Stimulated activated naive CD8-positive, alpha-beta T cell treated with anti-CD3 and anti-CD28 coated beads, Interleukin-15, amount 100 ng/mL, for 72 hours (primary cell): ENCODE data around the gene RSBN1L.

ENCODE experiments used
- ATAC-seq: fragments of 150-1000 bp; cut with Tn5 transposase; 2 replicates; pipeline ENCODE4 v1.10.0; 2021; ENCODE audit warnings: mild to moderate bottlenecking, moderate library complexity
- DNase-seq, 2 donors: peaks; one replicate each; pipeline ENCODE4 v3.0.0; 2021 to 2022
- H3K27ac Mint-ChIP-seq, 2 donors: one replicate each; pipeline ENCODE4 v1.8.0; 2022; ENCODE audit warnings: mild to moderate bottlenecking in 2 of 2, mixed read lengths in 2 of 2, moderate library complexity in 2 of 2
- H3K27me3 Mint-ChIP-seq: one replicate; pipeline ENCODE4 v1.8.0; 2022; ENCODE audit warnings: mixed read lengths
- H3K4me1 Mint-ChIP-seq: one replicate; pipeline ENCODE4 v1.8.0; 2022; ENCODE audit warnings: mild to moderate bottlenecking, mixed read lengths
- H3K4me3 Mint-ChIP-seq, 2 donors: one replicate each; pipeline ENCODE4 v1.8.0; 2022; ENCODE audit warnings: mild to moderate bottlenecking in 2 of 2, mixed read lengths in 2 of 2, moderate library complexity in 1 of 2
- H3K9me3 Mint-ChIP-seq, 2 donors: one replicate each; pipeline ENCODE4 v1.8.0; 2022; ENCODE audit warnings: mixed read lengths in 2 of 2

Gene RSBN1L

DNA sequence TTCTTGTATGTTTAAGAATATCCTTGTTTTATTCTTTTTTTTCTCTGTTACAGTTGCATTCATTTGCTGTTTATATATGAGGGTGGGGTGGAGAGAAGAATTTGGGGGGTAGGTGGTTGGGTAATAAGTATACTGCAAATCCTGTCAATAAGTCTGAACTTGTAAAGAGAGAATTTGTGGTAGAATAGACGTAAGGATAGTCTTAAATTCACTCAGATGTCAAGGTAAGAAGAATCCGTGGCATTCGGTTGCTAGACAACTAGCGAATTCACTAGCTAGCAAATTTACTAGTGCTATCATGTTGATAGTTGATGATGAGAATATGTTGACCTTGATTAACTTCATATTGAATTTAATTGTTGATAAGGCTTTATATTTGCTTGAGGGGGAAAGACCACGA is 40.7 kb downstream of the RSBN1L start:
- Mint-ChIP-seq H3K27me3 (no peaks in the 10 kb centered on the region), H3K27ac (no peak overlapping the region), H3K4me1 (peaks cover 11% of the 10 kb centered on the region), H3K4me3 (no peak overlapping the region), H3K9me3 (no peaks in the 10 kb centered on the region)
- DNase-seq, result no peak
- ATAC-seq, result no peak

- no peak overlapping the region for H3K4me3 Mint-ChIP-seq
- no peaks in the 10 kb centered on the region for H3K27me3 Mint-ChIP-seq
- peaks cover 4% of the 10 kb centered on the region for H3K4me1 Mint-ChIP-seq
- H3K27ac Mint-ChIP-seq, result peak overlapping the region in 1 of 2 donors; percentile 71
- ATAC-seq (no peak), DNase-seq (no peak)
- H3K9me3 Mint-ChIP-seq, result no peaks in the 10 kb centered on the region
Measured at GRCh38 chr7:77738382-77738781, 42.1 kb downstream of the RSBN1L start.

- peaks cover 4% of the 10 kb centered on the region for H3K4me1 Mint-ChIP-seq
- no peak overlapping the region for H3K4me3 Mint-ChIP-seq
- DNase-seq (no peak), ATAC-seq (no peak)
- H3K27me3 Mint-ChIP-seq, result no peaks in the 10 kb centered on the region
- H3K9me3 Mint-ChIP-seq, result no peaks in the 10 kb centered on the region
- H3K27ac Mint-ChIP-seq, result no peak overlapping the region
Measured at GRCh38 chr7:77738871-77739270, 42.6 kb downstream of the RSBN1L start.

- DNase-seq, result no peak
- H3K27me3 Mint-ChIP-seq, result no peaks in the 10 kb centered on the region
- H3K27ac Mint-ChIP-seq, result peak overlapping the region in 1 of 2 donors; percentile 53
- H3K9me3 Mint-ChIP-seq, result no peaks in the 10 kb centered on the region
- peaks cover 4% of the 10 kb centered on the region for H3K4me1 Mint-ChIP-seq
- no peak overlapping the region for H3K4me3 Mint-ChIP-seq
- ATAC-seq, result no peak
Measured at GRCh38 chr7:77740257-77740656, 44.0 kb downstream of the RSBN1L start.

DNA sequence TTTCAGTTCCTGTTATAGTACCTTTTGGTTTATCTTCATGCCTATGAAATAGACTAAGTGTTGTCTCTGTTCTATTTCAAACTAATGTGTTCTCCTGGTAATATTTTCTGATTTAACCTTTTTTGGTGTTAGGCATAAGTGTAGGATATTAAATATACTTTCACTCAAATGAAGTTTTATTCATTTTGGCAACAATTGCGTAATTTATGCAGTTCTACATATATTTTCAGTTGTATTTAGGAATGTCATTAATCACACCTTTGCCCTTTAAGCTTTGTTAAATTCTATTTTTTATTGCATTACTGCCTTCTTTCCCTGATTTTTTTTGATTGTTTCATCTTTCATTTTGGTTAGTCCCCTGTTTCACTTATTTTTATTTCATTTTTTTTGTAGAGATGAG is 47.3 kb downstream of the RSBN1L start:
- peaks cover 20% of the 10 kb centered on the region for H3K4me1 Mint-ChIP-seq
- DNase-seq (no peak), ATAC-seq (no peak)
- no peak overlapping the region for H3K4me3 Mint-ChIP-seq
- H3K27ac Mint-ChIP-seq, result peak overlapping the region in 1 of 2 donors; percentile 69
- no peaks in the 10 kb centered on the region for H3K9me3 Mint-ChIP-seq
- H3K27me3 Mint-ChIP-seq, result no peaks in the 10 kb centered on the region

DNA sequence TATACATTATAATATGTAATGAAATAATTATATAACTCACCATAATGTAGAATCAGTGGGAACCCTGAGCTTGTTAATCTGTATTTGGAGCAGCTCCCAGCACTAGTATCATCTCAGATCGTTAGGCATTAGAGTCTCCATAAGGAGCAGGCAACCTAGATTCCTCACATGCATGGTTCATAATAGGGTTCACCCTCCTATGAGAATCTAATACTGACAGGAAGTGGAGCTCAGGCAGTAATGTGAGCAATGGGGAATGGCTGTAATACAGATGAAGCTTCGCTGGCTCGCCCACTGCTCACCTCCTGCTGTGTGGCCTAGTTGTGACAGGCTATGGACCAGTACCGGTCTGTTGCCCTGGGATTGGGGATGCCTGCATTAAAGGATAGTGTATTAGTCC is 49.5 kb downstream of the RSBN1L start:
- peaks cover 30% of the 10 kb centered on the region for H3K4me1 Mint-ChIP-seq
- no peak overlapping the region for H3K27ac Mint-ChIP-seq
- no peak for ATAC-seq
- no peak overlapping the region for H3K4me3 Mint-ChIP-seq
- DNase-seq, result no peak
- H3K9me3 Mint-ChIP-seq, result no peaks in the 10 kb centered on the region
- no peaks in the 10 kb centered on the region for H3K27me3 Mint-ChIP-seq

DNA sequence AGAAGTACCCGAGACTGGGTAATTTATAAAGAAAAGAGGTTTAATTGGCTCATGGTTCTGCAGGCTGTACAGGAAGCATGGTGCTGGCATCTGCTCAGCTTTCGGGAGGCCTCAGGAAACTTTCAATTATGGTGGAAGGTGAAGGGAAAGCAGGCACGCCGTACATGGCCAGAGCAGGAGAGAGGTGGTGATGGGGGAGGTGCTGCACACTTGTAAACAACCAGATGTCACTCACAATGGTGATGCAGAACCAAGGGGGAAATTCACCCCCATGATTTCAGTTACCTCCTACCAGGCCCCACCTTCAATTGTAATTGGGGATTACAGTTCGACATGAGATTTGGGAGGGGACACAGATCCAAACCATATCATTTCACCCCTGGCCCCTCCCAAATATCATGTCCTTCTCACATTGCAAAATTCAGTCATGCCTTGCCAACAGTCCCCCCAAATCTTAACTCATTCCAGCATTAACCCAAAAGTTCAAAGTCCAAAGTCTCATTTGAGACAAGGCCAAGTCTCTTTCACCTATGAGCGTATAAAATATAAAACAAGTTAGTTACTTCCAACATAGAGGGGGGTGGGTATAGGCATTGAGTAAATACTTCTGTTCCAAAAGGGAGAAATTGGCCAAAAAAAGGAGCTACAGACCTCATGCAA is 50.0 kb downstream of the RSBN1L start:
- DNase-seq (no peak), ATAC-seq (no peak)
- Mint-ChIP-seq H3K4me3 (no peak overlapping the region), H3K9me3 (no peaks in the 10 kb centered on the region), H3K4me1 (peaks cover 30% of the 10 kb centered on the region), H3K27me3 (no peaks in the 10 kb centered on the region), H3K27ac (peak overlapping the region in 1 of 2 donors; percentile 72)

GRCh38 chr7:77746824-77747165 is 50.5 kb downstream of the RSBN1L start:
- Mint-ChIP-seq H3K9me3 (no peaks in the 10 kb centered on the region), H3K4me1 (peaks cover 30% of the 10 kb centered on the region), H3K27ac (no peak overlapping the region), H3K27me3 (no peaks in the 10 kb centered on the region), H3K4me3 (no peak overlapping the region)
- DNase-seq, result no peak
- no peak for ATAC-seq

DNA sequence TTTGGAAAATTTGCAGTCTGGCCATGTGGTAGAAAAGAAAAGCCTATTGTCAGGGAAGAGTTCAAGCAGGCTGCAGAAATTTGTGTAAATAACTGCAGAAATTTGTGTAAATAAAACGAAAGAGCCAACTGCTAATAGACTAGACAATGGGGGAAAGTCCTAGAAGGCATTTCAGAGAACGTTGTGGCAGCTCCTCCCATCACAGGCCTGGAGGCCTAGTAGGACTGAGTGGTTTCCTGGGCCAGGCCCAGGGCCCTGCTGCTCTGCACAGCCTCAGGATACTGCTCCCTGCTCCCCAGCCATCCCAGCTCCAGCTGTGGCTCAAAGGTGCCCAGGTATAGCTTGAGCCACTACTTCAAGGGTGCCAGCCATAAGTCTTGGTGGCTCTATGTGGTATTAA is 50.9 kb downstream of the RSBN1L start:
- Mint-ChIP-seq H3K27me3 (no peaks in the 10 kb centered on the region), H3K4me1 (peaks cover 34% of the 10 kb centered on the region), H3K9me3 (no peaks in the 10 kb centered on the region), H3K4me3 (no peak overlapping the region), H3K27ac (peak overlapping the region in 1 of 2 donors; percentile 54)
- ATAC-seq, result no peak
- no peak for DNase-seq

DNA sequence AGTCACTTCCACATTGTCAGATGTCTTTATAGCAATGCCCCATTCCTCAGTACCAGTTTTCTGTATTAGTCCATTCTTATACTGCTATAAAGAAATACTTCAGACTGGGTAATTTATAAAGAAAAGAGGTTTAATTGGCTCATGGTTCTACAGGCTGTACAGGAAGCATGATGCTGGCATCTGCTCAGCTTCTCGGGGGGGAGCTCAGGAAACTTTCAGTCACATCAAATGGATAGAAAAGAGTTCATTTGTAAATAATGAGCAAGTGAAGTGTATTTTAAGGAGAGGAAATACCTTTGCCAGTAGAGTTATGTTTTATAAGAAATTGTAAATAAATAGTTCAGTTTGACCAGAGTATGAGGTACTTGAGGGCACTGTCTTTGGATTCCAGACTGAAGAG is 51.5 kb downstream of the RSBN1L start:
- ATAC-seq (no peak), DNase-seq (no peak)
- no peak overlapping the region for H3K4me3 Mint-ChIP-seq
- H3K27me3 Mint-ChIP-seq, result no peaks in the 10 kb centered on the region
- H3K27ac Mint-ChIP-seq, result peak overlapping the region in 1 of 2 donors; percentile 69
- no peaks in the 10 kb centered on the region for H3K9me3 Mint-ChIP-seq
- peaks cover 39% of the 10 kb centered on the region for H3K4me1 Mint-ChIP-seq

- Mint-ChIP-seq H3K9me3 (no peaks in the 10 kb centered on the region), H3K27me3 (no peaks in the 10 kb centered on the region), H3K27ac (no peak overlapping the region), H3K4me3 (no peak overlapping the region), H3K4me1 (peaks cover 48% of the 10 kb centered on the region)
- ATAC-seq, result no peak
- DNase-seq, result no peak
Measured at GRCh38 chr7:77752016-77752415, 55.8 kb downstream of the RSBN1L start.

- ATAC-seq (no peak), DNase-seq (no peak)
- Mint-ChIP-seq H3K4me3 (no peak overlapping the region), H3K27me3 (no peaks in the 10 kb centered on the region), H3K27ac (no peak overlapping the region), H3K9me3 (no peaks in the 10 kb centered on the region), H3K4me1 (peaks cover 46% of the 10 kb centered on the region)
Measured at GRCh38 chr7:77753173-77753572, 56.9 kb downstream of the RSBN1L start.

GRCh38 chr7:77757589-77757988 is 61.3 kb downstream of the RSBN1L start:
- Mint-ChIP-seq H3K27me3 (no peaks in the 10 kb centered on the region), H3K9me3 (no peaks in the 10 kb centered on the region), H3K27ac (peak overlapping the region in 1 of 2 donors; percentile 50), H3K4me3 (no peak overlapping the region), H3K4me1 (peaks cover 41% of the 10 kb centered on the region)
- peak in 1 of 2 donors; percentile 27 for DNase-seq
- peak; percentile 96 for ATAC-seq

DNA sequence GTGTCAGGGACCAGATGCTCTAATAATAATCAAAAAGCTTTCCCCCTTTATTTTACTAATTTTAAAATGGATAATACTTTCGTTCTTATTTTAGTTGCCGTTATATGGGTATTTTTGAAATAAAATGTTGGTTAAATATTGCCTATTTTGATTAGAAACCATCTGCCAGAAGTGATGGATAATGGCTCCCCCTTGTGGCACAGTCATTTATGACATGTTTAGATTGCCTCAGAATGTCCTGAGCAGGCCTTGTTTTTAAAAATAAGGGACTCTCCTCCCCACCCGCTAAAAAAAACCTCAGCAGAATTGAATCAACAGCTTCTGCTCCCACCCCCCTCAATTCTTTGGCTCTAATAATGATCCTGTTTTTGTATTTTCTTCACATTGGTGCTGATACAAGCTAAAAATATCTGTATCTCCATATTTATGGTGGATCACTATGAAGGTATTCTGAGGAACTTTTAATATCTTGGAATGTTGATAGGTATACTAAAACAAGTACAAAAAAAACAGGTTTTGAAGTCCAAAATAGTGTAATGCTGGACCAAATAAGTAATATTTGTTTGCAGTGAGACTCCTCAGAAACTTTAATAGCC is 63.1 kb downstream of the RSBN1L start:
- Mint-ChIP-seq H3K27me3 (no peaks in the 10 kb centered on the region), H3K4me1 (peaks cover 34% of the 10 kb centered on the region)
- DNase-seq, result peak; percentile 59 to 68

GRCh38 chr7:77760809-77761453 is 64.7 kb downstream of the RSBN1L start:
- ATAC-seq (no peak), DNase-seq (no peak)
- H3K27ac Mint-ChIP-seq, result no peak overlapping the region
- no peak overlapping the region for H3K4me3 Mint-ChIP-seq
- no peaks in the 10 kb centered on the region for H3K27me3 Mint-ChIP-seq
- peaks cover 31% of the 10 kb centered on the region for H3K4me1 Mint-ChIP-seq
- H3K9me3 Mint-ChIP-seq, result no peaks in the 10 kb centered on the region

More for the DNA sequence above, 63.1 kb downstream of the RSBN1L start:
- Mint-ChIP-seq H3K27ac (no peak overlapping the region), H3K4me3 (no peak overlapping the region), H3K9me3 (no peaks in the 10 kb centered on the region)
- ATAC-seq, result peak; percentile 60

DNA sequence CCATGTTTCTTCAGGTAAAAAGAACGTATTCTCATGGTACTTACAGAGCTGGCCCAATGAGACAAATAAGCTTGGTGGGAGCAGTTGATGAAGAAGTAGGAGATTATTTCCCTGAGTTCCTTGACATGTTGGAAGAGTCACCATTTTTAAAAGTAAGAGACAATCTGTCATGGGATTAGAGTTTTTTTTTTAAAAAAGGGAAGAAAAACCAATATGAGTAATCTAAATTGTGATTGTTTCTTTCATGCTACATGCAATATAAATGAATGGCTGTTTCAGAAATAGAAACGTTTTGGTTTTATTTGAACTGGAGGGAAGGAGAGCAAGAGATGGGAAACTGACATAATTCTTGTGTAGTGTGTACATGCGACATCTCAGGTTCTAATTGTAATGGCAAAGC is 69.2 kb downstream of the RSBN1L start:
- H3K27me3 Mint-ChIP-seq, result no peaks in the 10 kb centered on the region
- H3K4me3 Mint-ChIP-seq, result no peak overlapping the region
- no peak overlapping the region for H3K27ac Mint-ChIP-seq
- ATAC-seq (no peak), DNase-seq (no peak)
- H3K4me1 Mint-ChIP-seq, result peaks cover 16% of the 10 kb centered on the region
- H3K9me3 Mint-ChIP-seq, result no peaks in the 10 kb centered on the region
